ENCODE data around the gene USP3. TPM values are rescaled to one million over a fixed set of nuclear protein-coding genes. Genes with fewer than 3 reads are reported as not detected.

Gene USP3
- total RNA-seq, 4 donors from 2014 or later, result 56.1 to 93.0 (median 73.7) TPM

- peak overlapping the region in 1 of 4 donors; percentile 97 for H3K27ac ChIP-seq
- H3K9me3 ChIP-seq, result no peaks in the 10 kb centered on the region
- DNase-seq, result no peak
- TF ChIP-seq EP300 (IDR thresholded peaks at IDR 0.05; ENCODE audit: low read depth), result no peak
- TF ChIP-seq, protein P1, sequence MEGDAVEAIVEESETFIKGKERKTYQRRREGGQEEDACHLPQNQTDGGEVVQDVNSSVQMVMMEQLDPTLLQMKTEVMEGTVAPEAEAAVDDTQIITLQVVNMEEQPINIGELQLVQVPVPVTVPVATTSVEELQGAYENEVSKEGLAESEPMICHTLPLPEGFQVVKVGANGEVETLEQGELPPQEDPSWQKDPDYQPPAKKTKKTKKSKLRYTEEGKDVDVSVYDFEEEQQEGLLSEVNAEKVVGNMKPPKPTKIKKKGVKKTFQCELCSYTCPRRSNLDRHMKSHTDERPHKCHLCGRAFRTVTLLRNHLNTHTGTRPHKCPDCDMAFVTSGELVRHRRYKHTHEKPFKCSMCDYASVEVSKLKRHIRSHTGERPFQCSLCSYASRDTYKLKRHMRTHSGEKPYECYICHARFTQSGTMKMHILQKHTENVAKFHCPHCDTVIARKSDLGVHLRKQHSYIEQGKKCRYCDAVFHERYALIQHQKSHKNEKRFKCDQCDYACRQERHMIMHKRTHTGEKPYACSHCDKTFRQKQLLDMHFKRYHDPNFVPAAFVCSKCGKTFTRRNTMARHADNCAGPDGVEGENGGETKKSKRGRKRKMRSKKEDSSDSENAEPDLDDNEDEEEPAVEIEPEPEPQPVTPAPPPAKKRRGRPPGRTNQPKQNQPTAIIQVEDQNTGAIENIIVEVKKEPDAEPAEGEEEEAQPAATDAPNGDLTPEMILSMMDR (IDR thresholded peaks at IDR 0.05), result no peak
- no peak for TF ChIP-seq POLR2A (IDR thresholded peaks at IDR 0.05)
- TF ChIP-seq POLR2AphosphoS5 (IDR thresholded peaks at IDR 0.05), result no peak
- H3K36me3 ChIP-seq, result peaks cover 0 to 3% (median under 1%) of the 10 kb centered on the region in 4 donors
- intact Hi-C loops (cut with DNase I; ENCODE audit: low total_unique reads) (loop anchor here (5.0 kb wide), 2 partner anchors 100 to 115 kb away; partner anchors contain the start of gene USP3), in situ Hi-C loops (cut with MboI; ENCODE audit: low pct_ligation_motif_present in 1 of 4, low pct_unique_long_range_greater_than_20kb in 1 of 4, low sequenced_read_pairs in 3 of 4) (loop anchor here in 2 of 4 donors (10.0 to 25.0 kb wide), 2 partner anchors 108 to 460 kb away; no protein-coding TSS in a partner anchor)
- 78 to 81% methylated on average over 3 of the region's 3 CpGs for WGBS, 2 donors (ENCODE audit: low coverage in 1 of 2)
- H3K27me3 ChIP-seq, result no peaks in the 10 kb centered on the region
- peaks cover 6 to 49% (median 38%) of the 10 kb centered on the region in 4 donors for H3K4me1 ChIP-seq
- no peak overlapping the region for H3K4me3 ChIP-seq
These were observed 98.2 kb downstream of the USP3 start for GRCh38 chr15:63602595-63602994.

DNA sequence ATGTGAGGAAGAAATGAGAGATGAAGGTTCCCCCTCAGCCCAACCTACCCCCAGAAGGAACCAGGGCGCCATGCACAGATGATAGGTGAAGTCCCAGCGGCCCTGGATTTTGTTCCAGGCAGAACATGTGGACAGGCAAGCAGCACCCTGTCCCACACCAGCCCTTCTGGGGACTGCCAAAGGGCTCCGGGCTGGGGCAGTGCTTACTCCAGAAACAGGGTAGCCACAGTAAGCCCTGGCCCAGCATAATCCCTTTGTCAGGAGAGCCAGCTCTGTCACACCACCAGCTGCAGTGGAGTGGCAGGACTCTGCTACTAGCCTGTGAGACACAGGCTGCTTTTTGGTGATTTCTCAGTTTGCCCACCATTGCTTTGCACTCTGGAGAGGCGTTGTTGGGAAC lies 99.1 kb downstream of the USP3 start:
- TF ChIP-seq POLR2A (IDR thresholded peaks at IDR 0.05) (no peak), EP300 (IDR thresholded peaks at IDR 0.05; ENCODE audit: low read depth) (no peak)
- no peak for DNase-seq
- H3K4me1 ChIP-seq, result peaks cover 6 to 40% (median 29%) of the 10 kb centered on the region in 4 donors
- no peak overlapping the region for H3K4me3 ChIP-seq
- no peak overlapping the region for H3K27ac ChIP-seq
- in situ Hi-C loops (cut with MboI; ENCODE audit: low pct_ligation_motif_present in 1 of 4, low pct_unique_long_range_greater_than_20kb in 1 of 4, low sequenced_read_pairs in 3 of 4), result loop anchor here in 2 of 4 donors (10.0 to 25.0 kb wide), 2 partner anchors 109 to 459 kb away; no protein-coding TSS in a partner anchor
- WGBS, 2 donors (ENCODE audit: low coverage in 1 of 2), result 85% methylated on average over 4 of the region's 4 CpGs; no CpG with 5 or more reads in 1 of the 2 donors
- peaks cover 0 to 9% (median 3%) of the 10 kb centered on the region in 4 donors for H3K36me3 ChIP-seq
- intact Hi-C loops (cut with DNase I; ENCODE audit: low total_unique reads), result loop anchor here (5.0 kb wide), 2 partner anchors 101 to 116 kb away; partner anchors contain the start of gene USP3
- no peaks in the 10 kb centered on the region for H3K27me3 ChIP-seq
- H3K9me3 ChIP-seq, result no peaks in the 10 kb centered on the region

DNA sequence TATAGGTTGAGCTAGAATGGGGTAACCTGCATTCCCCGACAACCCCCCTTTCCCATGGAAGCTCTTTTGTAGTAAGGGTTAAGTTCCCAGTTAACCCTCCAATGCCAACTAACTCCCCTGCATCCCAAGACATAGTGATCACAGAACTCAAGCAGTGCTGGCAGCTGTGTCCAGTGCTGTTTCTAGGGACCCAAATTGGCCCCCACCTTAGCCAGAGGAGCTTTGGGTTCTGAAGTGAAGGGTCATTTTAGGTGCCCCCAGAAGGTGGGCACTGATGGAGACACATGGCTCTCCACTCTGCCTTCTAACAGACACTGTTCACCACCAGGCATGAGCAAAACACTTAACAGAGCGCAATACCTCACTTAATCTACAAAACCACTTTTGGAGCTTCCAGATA lies 99.9 kb downstream of the USP3 start:
- DNase-seq, result no peak
- in situ Hi-C loops (cut with MboI; ENCODE audit: low pct_ligation_motif_present in 1 of 4, low pct_unique_long_range_greater_than_20kb in 1 of 4, low sequenced_read_pairs in 3 of 4), result loop anchor here in 2 of 4 donors (10.0 to 25.0 kb wide), 2 partner anchors 109 to 458 kb away; no protein-coding TSS in a partner anchor

GRCh38 chr15:63605036-63605435 lies 100.6 kb downstream of the USP3 start:
- no peak for DNase-seq
- in situ Hi-C loops (cut with MboI; ENCODE audit: low pct_ligation_motif_present in 1 of 4, low pct_unique_long_range_greater_than_20kb in 1 of 4, low sequenced_read_pairs in 3 of 4) (loop anchor here in 2 of 4 donors (10.0 to 25.0 kb wide), 2 partner anchors 110 to 457 kb away; no protein-coding TSS in a partner anchor), intact Hi-C loops (cut with DNase I; ENCODE audit: low total_unique reads) (no loop called here)
- Histone ChIP-seq H3K4me3 (no peak overlapping the region), H3K4me1 (peaks cover 3 to 32% (median 17%) of the 10 kb centered on the region in 4 donors), H3K27me3 (no peaks in the 10 kb centered on the region), H3K27ac (peak overlapping the region in 1 of 4 donors; percentile 30), H3K36me3 (peaks cover 0 to 13% (median 3%) of the 10 kb centered on the region in 4 donors), H3K9me3 (no peaks in the 10 kb centered on the region)
- no peak for TF ChIP-seq POLR2A (IDR thresholded peaks at IDR 0.05)
- TF ChIP-seq, protein P1 (IDR thresholded peaks at IDR 0.05), result no peak
- TF ChIP-seq POLR2AphosphoS5 (IDR thresholded peaks at IDR 0.05), result no peak
- 88 to 95% methylated on average over 1 to 3 of the region's 3 CpGs for WGBS, 2 donors (ENCODE audit: low coverage in 1 of 2)

More for the DNA sequence above, 99.9 kb downstream of the USP3 start:
- intact Hi-C loops (cut with DNase I; ENCODE audit: low total_unique reads), result loop anchor here (5.0 kb wide), 2 partner anchors 102 to 117 kb away; partner anchors contain the start of gene USP3
- H3K27me3 ChIP-seq, result no peaks in the 10 kb centered on the region
- no peak overlapping the region for H3K4me3 ChIP-seq
- peaks cover 0 to 13% (median 3%) of the 10 kb centered on the region in 4 donors for H3K36me3 ChIP-seq
- no peak for TF ChIP-seq EP300 (IDR thresholded peaks at IDR 0.05; ENCODE audit: low read depth)
- no peak for TF ChIP-seq POLR2A (IDR thresholded peaks at IDR 0.05)
- no peak for TF ChIP-seq POLR2AphosphoS5 (IDR thresholded peaks at IDR 0.05)
- TF ChIP-seq, protein P1 (IDR thresholded peaks at IDR 0.05), result no peak
- WGBS, 2 donors (ENCODE audit: low coverage in 1 of 2), result 92% methylated on average over 2 of the region's 2 CpGs; no CpG with 5 or more reads in 1 of the 2 donors
- no peak overlapping the region for H3K27ac ChIP-seq
- H3K4me1 ChIP-seq, result peaks cover 6 to 32% (median 22%) of the 10 kb centered on the region in 4 donors
- H3K9me3 ChIP-seq, result no peaks in the 10 kb centered on the region

All from transverse colon (tissue), 4 donors.